ENCODE data around the gene TSC2. TPM values are rescaled to one million over a fixed set of nuclear protein-coding genes. Genes with fewer than 3 reads are reported as not detected.

The TSC2 gene
- total and polyA plus RNA-seq, 9 of the 15 experiments (the other 6 are each of a cell fraction or from before 2014, with no cell fraction given): 1.3 to 68.1 (median 16.6) TPM

DNA sequence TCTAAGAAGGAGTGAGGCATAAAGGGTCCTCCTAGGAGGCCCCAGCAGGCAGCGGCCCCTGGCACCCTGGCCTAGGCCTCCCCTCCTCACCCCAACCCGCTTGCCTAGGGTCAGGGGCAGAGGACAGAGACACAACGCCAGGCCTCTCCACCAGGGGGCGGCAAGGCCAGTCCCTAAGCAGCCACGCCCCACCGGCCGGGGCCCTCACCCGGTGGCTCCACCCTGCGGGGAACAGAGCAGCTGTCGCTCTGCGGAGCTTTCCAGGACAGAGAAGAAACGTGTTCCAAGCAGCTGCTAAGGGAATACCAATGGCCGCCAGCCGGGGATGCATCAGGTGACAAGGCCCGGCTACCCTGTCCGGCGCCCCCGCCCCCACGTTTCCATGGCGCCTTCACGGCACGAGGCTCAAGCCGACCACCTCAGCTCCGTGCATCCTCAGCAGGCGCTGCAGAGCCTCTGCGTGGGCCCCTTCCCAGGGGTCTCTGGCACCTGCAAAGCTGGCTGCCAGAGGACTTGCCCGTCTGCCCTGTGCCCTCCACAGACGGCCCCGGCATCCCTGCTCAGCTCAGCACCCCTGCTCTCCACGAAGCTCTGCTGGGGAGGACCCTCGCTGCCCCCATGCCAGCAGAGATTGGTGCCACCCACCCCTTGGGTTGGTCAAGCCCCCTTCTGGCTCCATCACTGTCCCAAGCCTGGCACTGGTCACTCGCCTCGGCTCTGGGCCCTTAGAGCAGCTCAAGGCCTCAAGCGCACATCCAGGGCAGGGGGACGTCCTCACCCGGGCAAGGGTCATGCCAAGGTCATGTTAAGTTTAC lies 43.8 kb upstream of the TSC2 start:
- FAIRE-seq (peak; percentile 96), ATAC-seq (peak; percentile 93), DNase-seq (ENCODE audit: extremely low read depth in 1 of 4, low spot score in 3 of 4) (peak; percentile 84 to 97 (median 91))
- Histone ChIP-seq H3K9ac (ENCODE audit: insufficient read depth in 1 of 2, low read depth in 2 of 2, low read length in 2 of 2) (peak overlapping the region; percentile 1 to 80; a peak in 3 of 4 replicates), H3K4me3 (no peak overlapping the region), H3K9me3 (replicated peaks; ENCODE audit: control insufficient read depth, insufficient read depth, low read depth, low read length) (no peaks in the 10 kb centered on the region), H3K79me2 (ENCODE audit: control insufficient read depth, insufficient read depth, low read length) (peaks cover 68% of the 10 kb centered on the region), H3K36me3 (ENCODE audit: control insufficient read depth, insufficient read depth, low read length) (peaks cover 88% of the 10 kb centered on the region; the same call in 2 of the 3 replicates), H3K4me1 (replicated peaks in 1 of 2; ENCODE audit: control insufficient read depth in 2 of 2, insufficient read depth in 2 of 2, low read length in 2 of 2) (peaks cover 20 to 94% of the 10 kb centered on the region in 2 experiments), H3K4me2 (ENCODE audit: insufficient read depth, low read length) (peak overlapping the region; percentile 34), H4K20me1 (replicated peaks; ENCODE audit: control insufficient read depth, insufficient read depth, low read length) (peaks cover 46% of the 10 kb centered on the region), H3K27me3 (ENCODE audit: control insufficient read depth in 2 of 2, insufficient read depth in 2 of 2, low read length in 2 of 2) (no peaks in the 10 kb centered on the region), H3K27ac (ENCODE audit: extremely low read depth, low read depth, low read length) (peak overlapping the region; percentile 47; the same call in 1 of the 3 replicates), H3K9me1 (ENCODE audit: control insufficient read depth, insufficient read depth, low read length) (peaks cover 19% of the 10 kb centered on the region), H2AFZ (ENCODE audit: low read depth, low read length) (no peak overlapping the region)
- 16% methylated on average over 31 of the region's 36 CpGs for WGBS (ENCODE audit: insufficient coverage, low coverage, missing lambda C conversion rate)
- ChIA-PET CTCF (ENCODE audit: low intra/inter-chr PET ratio) (interaction anchor here (0.6 to 0.8 kb wide), 2 partner anchors 149 to 498 kb away, joined by 3 to 4 read pairs; no protein-coding TSS in a partner anchor), POLR2A (interaction anchor here (0.6 to 3.0 kb wide), 18 partner anchors 9 to 512 kb away, joined by 3 to 12 read pairs (median 4); partner anchors contain the start of genes ECI1, GFER, NPW and RPS2)
- intact Hi-C loops (cut with micrococcal nuclease) (no loop called here), in situ Hi-C loops (cut with MboI) (no loop called here)
- no TSS peak for BruUV-seq (replicated peaks)
- TF ChIP-seq, protein P1, sequence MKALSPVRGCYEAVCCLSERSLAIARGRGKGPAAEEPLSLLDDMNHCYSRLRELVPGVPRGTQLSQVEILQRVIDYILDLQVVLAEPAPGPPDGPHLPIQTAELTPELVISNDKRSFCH (CRISPR knock-in tag; IDR thresholded peaks at IDR 0.05): no peak
- TF ChIP-seq, protein P1 (tag; IDR thresholded peaks at IDR 0.05): no peak
- TF ChIP-seq, protein P2, sequence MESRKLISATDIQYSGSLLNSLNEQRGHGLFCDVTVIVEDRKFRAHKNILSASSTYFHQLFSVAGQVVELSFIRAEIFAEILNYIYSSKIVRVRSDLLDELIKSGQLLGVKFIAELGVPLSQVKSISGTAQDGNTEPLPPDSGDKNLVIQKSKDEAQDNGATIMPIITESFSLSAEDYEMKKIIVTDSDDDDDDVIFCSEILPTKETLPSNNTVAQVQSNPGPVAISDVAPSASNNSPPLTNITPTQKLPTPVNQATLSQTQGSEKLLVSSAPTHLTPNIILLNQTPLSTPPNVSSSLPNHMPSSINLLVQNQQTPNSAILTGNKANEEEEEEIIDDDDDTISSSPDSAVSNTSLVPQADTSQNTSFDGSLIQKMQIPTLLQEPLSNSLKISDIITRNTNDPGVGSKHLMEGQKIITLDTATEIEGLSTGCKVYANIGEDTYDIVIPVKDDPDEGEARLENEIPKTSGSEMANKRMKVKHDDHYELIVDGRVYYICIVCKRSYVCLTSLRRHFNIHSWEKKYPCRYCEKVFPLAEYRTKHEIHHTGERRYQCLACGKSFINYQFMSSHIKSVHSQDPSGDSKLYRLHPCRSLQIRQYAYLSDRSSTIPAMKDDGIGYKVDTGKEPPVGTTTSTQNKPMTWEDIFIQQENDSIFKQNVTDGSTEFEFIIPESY (CRISPR knock-in tag; IDR thresholded peaks at IDR 0.05): peak; percentile 92
- TF ChIP-seq, protein P3, sequence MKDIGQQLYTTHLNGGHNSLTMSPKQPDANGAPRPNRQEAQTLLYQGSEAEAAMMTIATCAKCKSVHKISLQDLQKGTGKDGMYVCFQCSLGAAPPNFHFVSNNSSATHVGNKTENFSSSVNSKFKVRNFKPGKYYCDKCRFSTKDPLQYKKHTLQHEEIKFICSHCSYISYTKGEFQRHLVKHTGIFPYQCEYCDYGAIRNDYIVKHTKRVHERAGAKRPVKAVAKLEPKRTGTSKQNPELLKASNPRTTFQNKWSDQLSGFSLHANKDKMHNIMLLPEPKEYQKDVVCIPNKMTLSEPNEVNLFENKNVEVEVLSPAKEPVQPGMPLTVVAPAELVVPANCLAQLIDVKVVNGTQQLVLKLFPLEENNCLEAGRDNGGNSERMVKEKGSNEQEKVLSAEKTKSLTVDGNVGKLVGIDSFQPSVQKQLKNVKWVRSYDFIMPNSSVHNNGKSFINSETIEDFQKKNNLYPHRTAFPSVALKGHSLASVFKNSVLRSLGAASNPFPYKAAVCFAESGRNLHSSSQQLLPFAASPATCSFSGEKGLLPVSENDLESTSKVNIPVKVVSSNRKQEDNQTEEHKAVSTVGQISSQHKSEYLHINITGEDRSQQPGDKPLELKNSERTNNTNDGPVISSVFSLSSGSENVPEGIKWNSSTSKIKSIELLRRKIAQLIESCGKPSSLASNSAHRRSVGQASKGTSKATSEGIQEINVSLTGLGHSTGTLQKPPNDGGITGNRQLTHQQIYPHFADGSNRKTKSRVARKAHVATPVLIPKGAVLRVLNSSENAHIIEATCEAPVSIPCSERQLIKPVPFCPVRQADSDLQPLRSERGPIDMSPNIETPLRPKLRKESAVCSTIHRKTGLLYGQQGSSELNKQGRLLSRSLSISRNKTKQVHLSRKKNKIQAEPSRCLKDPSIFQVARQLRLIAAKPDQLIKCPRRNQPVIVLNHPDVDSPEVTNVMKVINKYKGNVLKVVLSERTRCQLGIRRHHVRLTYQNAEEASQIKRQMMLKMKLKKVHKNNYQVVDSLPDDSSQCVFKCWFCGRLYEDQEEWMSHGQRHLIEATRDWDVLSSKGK (CRISPR knock-in tag; IDR thresholded peaks at IDR 0.05): no peak
- TF ChIP-seq BRCA1 (IDR thresholded peaks at IDR 0.05): no peak
- no peak for TF ChIP-seq BRCA1 (CRISPR knock-in tag; IDR thresholded peaks at IDR 0.05)
- no peak for TF ChIP-seq BMI1 (IDR thresholded peaks at IDR 0.05; ENCODE audit: low read length)
- TF ChIP-seq BCOR (IDR thresholded peaks at IDR 0.05): no peak; the same call in 1 of the 2 replicates
- no peak for TF ChIP-seq MAFF (IDR thresholded peaks at IDR 0.05; ENCODE audit: low read length)
- TF ChIP-seq NFATC3 (IDR thresholded peaks at IDR 0.05): no peak
- TF ChIP-seq JUNB (CRISPR knock-in tag; conservative IDR thresholded peaks at IDR 0.05): no peak
- no peak for TF ChIP-seq EWSR1 (IDR thresholded peaks at IDR 0.05; ENCODE audit: borderline replicate concordance, low read depth, partially characterized antibody)
- TF ChIP-seq, protein P4, sequence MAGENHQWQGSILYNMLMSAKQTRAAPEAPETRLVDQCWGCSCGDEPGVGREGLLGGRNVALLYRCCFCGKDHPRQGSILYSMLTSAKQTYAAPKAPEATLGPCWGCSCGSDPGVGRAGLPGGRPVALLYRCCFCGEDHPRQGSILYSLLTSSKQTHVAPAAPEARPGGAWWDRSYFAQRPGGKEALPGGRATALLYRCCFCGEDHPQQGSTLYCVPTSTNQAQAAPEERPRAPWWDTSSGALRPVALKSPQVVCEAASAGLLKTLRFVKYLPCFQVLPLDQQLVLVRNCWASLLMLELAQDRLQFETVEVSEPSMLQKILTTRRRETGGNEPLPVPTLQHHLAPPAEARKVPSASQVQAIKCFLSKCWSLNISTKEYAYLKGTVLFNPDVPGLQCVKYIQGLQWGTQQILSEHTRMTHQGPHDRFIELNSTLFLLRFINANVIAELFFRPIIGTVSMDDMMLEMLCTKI (IDR thresholded peaks at IDR 0.05; ENCODE audit: partially characterized antibody): no peak
- TF ChIP-seq KDM1A (IDR thresholded peaks at IDR 0.05): no peak
- TF ChIP-seq ZKSCAN1 (IDR thresholded peaks at IDR 0.05; ENCODE audit: low read depth, low read length): peak; percentile 60; the same call in 1 of the 2 replicates

All from K562 (cell line).